H9 (cell line): ENCODE results near the gene SCNN1G. TPM values are rescaled to one million over a fixed set of nuclear protein-coding genes. Genes with fewer than 3 reads are reported as not detected.

Experiments
- DNase-seq: peaks from one replicate; pipeline ENCODE4 v3.0.0-alpha.2; 2017
- H2AFZ ChIP-seq: one replicate; pipeline ENCODE4 v1.6.1; 2013; ENCODE audit warnings: mild to moderate bottlenecking, low read length, control low read depth, moderate library complexity
- H2AK5ac ChIP-seq: 2 replicates; pipeline ENCODE4 v1.6.1; 2013; ENCODE audit warnings: low read length, control low read depth, mixed read lengths; ENCODE audit not compliant: insufficient read length
- H2BK120ac ChIP-seq: one replicate; pipeline ENCODE4 v1.6.1; 2013; ENCODE audit warnings: low read depth, mild to moderate bottlenecking, low read length, control low read depth, inconsistent platforms; ENCODE audit not compliant: poor library complexity, severe bottlenecking
- H2BK12ac ChIP-seq: 2 replicates; pipeline ENCODE4 v1.6.1; 2013; ENCODE audit warnings: low read length, control low read depth, mixed read lengths, low read depth; ENCODE audit not compliant: insufficient read length
- H2BK15ac ChIP-seq: 2 replicates; pipeline ENCODE4 v1.6.1; 2013; ENCODE audit warnings: low read depth, low read length, control low read depth
- H2BK20ac ChIP-seq: one replicate; pipeline ENCODE4 v1.6.1; 2013; ENCODE audit warnings: low read depth, mild to moderate bottlenecking, low read length, control low read depth, inconsistent platforms; ENCODE audit not compliant: poor library complexity, severe bottlenecking
- H2BK5ac ChIP-seq: 2 replicates; pipeline ENCODE4 v1.6.1; 2013; ENCODE audit warnings: low read length, control low read depth, mixed read lengths; ENCODE audit not compliant: insufficient read length
- H3K14ac ChIP-seq: 2 replicates; pipeline ENCODE4 v1.6.1; 2013; ENCODE audit warnings: low read length, control low read depth; ENCODE audit not compliant: insufficient read depth
- H3K18ac ChIP-seq: 2 replicates; pipeline ENCODE4 v1.6.1; 2013; ENCODE audit warnings: low read depth, mild to moderate bottlenecking, mixed read lengths, low read length, control low read depth; ENCODE audit not compliant: insufficient read length
- H3K23ac ChIP-seq: 2 replicates; pipeline ENCODE4 v1.6.1; 2013; ENCODE audit warnings: low read length, control low read depth, mixed read lengths, low read depth; ENCODE audit not compliant: insufficient read length
- H3K23me2 ChIP-seq: 2 replicates; pipeline ENCODE4 v1.6.1; 2013; ENCODE audit warnings: low read depth, mild to moderate bottlenecking, mixed read lengths, low read length, control low read depth; ENCODE audit not compliant: insufficient read length, poor library complexity, severe bottlenecking
- H3K27ac ChIP-seq: 2 replicates; pipeline ENCODE4 v1.5.1; 2013; ENCODE audit warnings: low read length, control low read depth, mixed read lengths, low read depth; ENCODE audit not compliant: insufficient read length
- H3K27me3 ChIP-seq: 2 replicates; pipeline ENCODE4 v1.6.1; 2013; ENCODE audit warnings: low read length, control low read depth, inconsistent platforms; ENCODE audit not compliant: insufficient read depth
- H3K4ac ChIP-seq: 2 replicates; pipeline ENCODE4 v1.6.1; 2013; ENCODE audit warnings: low read depth, mild to moderate bottlenecking, control low read depth, inconsistent platforms, low read length, moderate library complexity
- H3K4me1 ChIP-seq: 2 replicates; pipeline ENCODE4 v1.6.1; 2013; ENCODE audit warnings: low read length, control low read depth, inconsistent platforms; ENCODE audit not compliant: insufficient read depth
- H3K4me2 ChIP-seq: 2 replicates; pipeline ENCODE4 v1.6.1; 2013; ENCODE audit warnings: low read length, control low read depth, mixed read lengths; ENCODE audit not compliant: insufficient read length, insufficient read depth
- H3K56ac ChIP-seq: 2 replicates; pipeline ENCODE4 v1.6.1; 2013; ENCODE audit warnings: low read depth, mild to moderate bottlenecking, mixed read lengths, low read length, control low read depth; ENCODE audit not compliant: insufficient read length
- H3K79me1 ChIP-seq: 2 replicates; pipeline ENCODE4 v1.6.1; 2013; ENCODE audit warnings: low read depth, mild to moderate bottlenecking, moderate library complexity, low read length, control low read depth, inconsistent platforms; ENCODE audit not compliant: insufficient read depth, poor library complexity, severe bottlenecking
- H3K79me2 ChIP-seq: 2 replicates; pipeline ENCODE4 v1.6.1; 2013; ENCODE audit warnings: low read length, control low read depth, inconsistent platforms; ENCODE audit not compliant: insufficient read depth
- H3K9ac ChIP-seq: 2 replicates; pipeline ENCODE4 v1.6.1; 2013; ENCODE audit warnings: low read length, control low read depth, mixed read lengths; ENCODE audit not compliant: insufficient read length; ENCODE audit errors: extremely low read depth
- H3K9me3 ChIP-seq: one replicate; pipeline ENCODE4 v1.6.1; 2013; ENCODE audit warnings: low read depth, low read length, inconsistent platforms; ENCODE audit not compliant: control insufficient read depth
- H3T11ph ChIP-seq: one replicate; pipeline ENCODE4 v1.6.1; 2013; ENCODE audit warnings: mild to moderate bottlenecking, low read length, control low read depth, inconsistent platforms
- H4K20me1 ChIP-seq: one replicate; pipeline ENCODE4 v1.6.1; 2013; ENCODE audit not compliant: control insufficient read depth, insufficient read length, insufficient read depth
- H4K5ac ChIP-seq: 2 replicates; pipeline ENCODE4 v1.6.1; 2013; ENCODE audit warnings: low read depth, mild to moderate bottlenecking, mixed read lengths, low read length, control low read depth; ENCODE audit not compliant: insufficient read length
- H4K8ac ChIP-seq: replicated peaks from 2 replicates; pipeline ENCODE4 v1.6.1; 2013; ENCODE audit warnings: low read length, control low read depth, mixed read lengths, low read depth; ENCODE audit not compliant: insufficient read length
- H4K91ac ChIP-seq: 2 replicates; pipeline ENCODE4 v1.6.1; 2013; ENCODE audit warnings: low read depth, mild to moderate bottlenecking, moderate library complexity, mixed read lengths, low read length, control low read depth; ENCODE audit not compliant: insufficient read length
- H3K27ac Mint-ChIP-seq, 3 experiments: 2 replicates in 2 of 3; 3 replicates in 1 of 3; pipeline ENCODE4 v1.8.0; 2020 to 2021; ENCODE audit warnings: mixed read lengths in 3 of 3, mild to moderate bottlenecking in 1 of 3, moderate library complexity in 1 of 3
- H3K27me3 Mint-ChIP-seq: 2 replicates; pipeline ENCODE4 v1.8.0; 2021; ENCODE audit warnings: low read depth, mild to moderate bottlenecking, moderate library complexity, mixed read lengths
- H3K36me3 Mint-ChIP-seq, 3 experiments: 2 replicates in 2 of 3; 3 replicates in 1 of 3; pipeline ENCODE4 v1.8.0; 2020 to 2021; ENCODE audit warnings: low read depth in 3 of 3, mixed read lengths in 3 of 3; ENCODE audit not compliant: insufficient read depth in 1 of 3
- H3K4me1 Mint-ChIP-seq, 2 experiments: 2 replicates each; pipeline ENCODE4 v1.8.0; 2020; ENCODE audit warnings: mixed read lengths in 2 of 2
- H3K4me3 Mint-ChIP-seq, 2 experiments: 2 replicates in 1 of 2; 3 replicates in 1 of 2; pipeline ENCODE4 v1.8.0; 2020 to 2021; ENCODE audit warnings: mild to moderate bottlenecking in 2 of 2, mixed read lengths in 2 of 2, moderate library complexity in 1 of 2
- H3K9me3 Mint-ChIP-seq, 2 experiments: 2 replicates in 1 of 2; 3 replicates in 1 of 2; pipeline ENCODE4 v1.8.0; 2020; ENCODE audit warnings: mild to moderate bottlenecking in 2 of 2, mixed read lengths in 2 of 2, moderate library complexity in 1 of 2
- CTCF ChIP-seq: fragments of 200-600 bp; sonication (generic); conservative IDR thresholded peaks from 3 replicates; pipeline ENCODE4 v1.8.0; 2021; ENCODE audit warnings: antibody characterized with exemption, mild to moderate bottlenecking
- WGBS: extraction: QIAGEN DNeasy Blood & Tissue Kit; methylation state at CpG from one replicate; pipeline ENCODE4 v1.1.7; 2013; ENCODE audit warnings: missing lambda C conversion rate, low lambda C conversion rate, mixed read lengths; ENCODE audit not compliant: insufficient read length; ENCODE audit errors: extremely low coverage; 5-methylcytosine and 5-hydroxymethylcytosine counted together
- total RNA-seq: library from RNA; stranded (reverse); gene quantifications from 2 replicates; pipeline ENCODE4 v1.2.1, GENCODE V29; 2021

The SCNN1G gene
- total RNA-seq, 1 experiment from 2014 or later, result 0.74 TPM

GRCh38 chr16:23217646-23218045, 35.1 kb downstream of the SCNN1G start:
- no peak overlapping the region for H3K4me3 Mint-ChIP-seq

More at GRCh38 chr16:23217646-23218045, 35.1 kb downstream of the SCNN1G start:
- H4K8ac ChIP-seq, result no peak overlapping the region
- no peak overlapping the region for H2BK15ac ChIP-seq
- Mint-ChIP-seq H3K4me1 (peaks cover under 1 to 3% of the 10 kb centered on the region in 2 experiments; a peak in 3 of 4 replicates), H3K36me3 (no peaks in the 10 kb centered on the region), H3K27ac (no peak overlapping the region; a peak in 1 of 7 replicates), H3K27me3 (no peaks in the 10 kb centered on the region; the same call in none of the 2 replicates), H3K9me3 (no peaks in the 10 kb centered on the region)
- H3K79me1 ChIP-seq, result no peaks in the 10 kb centered on the region
- H4K91ac ChIP-seq, result no peak overlapping the region
- no peak overlapping the region for H2BK120ac ChIP-seq
- H3K56ac ChIP-seq, result no peak overlapping the region
- H3K23ac ChIP-seq, result no peak overlapping the region
- no peak overlapping the region for H3T11ph ChIP-seq
- H2AK5ac ChIP-seq, result no peak overlapping the region
- no peak overlapping the region for H4K5ac ChIP-seq
- H2BK20ac ChIP-seq, result no peak overlapping the region
- no peaks in the 10 kb centered on the region for H4K20me1 ChIP-seq
- no peak overlapping the region for H2AFZ ChIP-seq
- H2BK5ac ChIP-seq, result no peak overlapping the region
- no peak overlapping the region for H3K14ac ChIP-seq
- DNase-seq, result no peak
- H3K4me1 ChIP-seq, result no peaks in the 10 kb centered on the region
- no peak for TF ChIP-seq CTCF
- WGBS, result no CpG with 5 or more reads among the region's 8 CpGs
- H3K27me3 ChIP-seq, result no peaks in the 10 kb centered on the region
- H3K9ac ChIP-seq, result no peak overlapping the region
- H3K4me2 ChIP-seq, result no peak overlapping the region
- H3K9me3 ChIP-seq, result no peaks in the 10 kb centered on the region
- H3K23me2 ChIP-seq, result no peaks in the 10 kb centered on the region
- H3K27ac ChIP-seq, result no peak overlapping the region
- no peaks in the 10 kb centered on the region for H3K79me2 ChIP-seq
- H3K4ac ChIP-seq, result no peak overlapping the region
- H3K18ac ChIP-seq, result no peak overlapping the region
- no peak overlapping the region for H2BK12ac ChIP-seq
